Fibroblast of lung (primary cell): ENCODE measurements around the gene LCA5L. TPM values are rescaled to one million over a fixed set of nuclear protein-coding genes. Genes with fewer than 3 reads are reported as not detected.
A peak's percentile ranks its signal among the peaks of the same experiment; 100 is the strongest.

ENCODE experiments used
- DNase-seq, 2 donors: peaks; one replicate each; pipeline versions ENCODE4 v3.0.0 to v3.0.0-alpha.2; 2010; ENCODE audit warnings: low read depth in 2 of 2
- H2AFZ ChIP-seq: 2 replicates; pipeline ENCODE4 v1.5.1; 2012; ENCODE audit warnings: low read length, control low read depth, inconsistent platforms
- H3K27ac ChIP-seq: 2 replicates; pipeline ENCODE4 v1.5.1; 2011; ENCODE audit warnings: low read length, control low read depth; ENCODE audit not compliant: insufficient read depth
- H3K27me3 ChIP-seq: 2 replicates; pipeline ENCODE4 v1.5.1; 2011; ENCODE audit warnings: mild to moderate bottlenecking, low read length; ENCODE audit not compliant: control insufficient read depth, insufficient read depth
- H3K36me3 ChIP-seq: 2 replicates; pipeline ENCODE4 v1.5.1; 2011; ENCODE audit warnings: low read length; ENCODE audit not compliant: control insufficient read depth, insufficient read depth
- H3K4me1 ChIP-seq: 2 replicates; pipeline ENCODE4 v1.5.1; 2011; ENCODE audit warnings: low read length; ENCODE audit not compliant: control insufficient read depth, insufficient read depth; ENCODE audit errors: extremely low read depth
- H3K4me2 ChIP-seq: 2 replicates; pipeline ENCODE4 v1.5.1; 2011; ENCODE audit warnings: low read length, control low read depth; ENCODE audit not compliant: insufficient read depth; ENCODE audit errors: extremely low read depth
- H3K4me3 ChIP-seq, 4 experiments: fragments of 200-600 bp in 1 of 4; sonication (generic) in 1 of 4; replicated peaks in 1 of 4; 2 replicates each; pipeline ENCODE4 v1.5.1; 2011 to 2016; ENCODE audit warnings: low read length in 4 of 4, low read depth in 3 of 4, mild to moderate bottlenecking in 3 of 4, control low read depth in 2 of 4, inconsistent platforms in 1 of 4, mixed read lengths in 1 of 4; ENCODE audit not compliant: insufficient read depth in 1 of 4; ENCODE audit errors: control extremely low read depth in 1 of 4
- H3K79me2 ChIP-seq: 2 replicates; pipeline ENCODE4 v1.5.1; 2012; ENCODE audit warnings: mild to moderate bottlenecking, low read length, inconsistent platforms; ENCODE audit not compliant: control insufficient read depth, insufficient read depth
- H3K9ac ChIP-seq: 2 replicates; pipeline ENCODE4 v1.5.1; 2011; ENCODE audit warnings: mild to moderate bottlenecking, low read length, control low read depth; ENCODE audit not compliant: insufficient read depth
- H3K9me3 ChIP-seq: 2 replicates; pipeline ENCODE4 v1.5.1; 2012; ENCODE audit warnings: low read depth, low read length; ENCODE audit not compliant: control insufficient read depth, insufficient read depth
- H4K20me1 ChIP-seq: 2 replicates; pipeline ENCODE4 v1.5.1; 2011; ENCODE audit warnings: low read length; ENCODE audit not compliant: control insufficient read depth, insufficient read depth; ENCODE audit errors: extremely low read depth
- CTCF ChIP-seq, 2 donors: IDR thresholded peaks in 1 of 2; conservative IDR thresholded peaks in 1 of 2; 1 replicate in 1 of 2; 2 replicates in 1 of 2; pipeline ENCODE4 v1.5.1; 2011 to 2012; ENCODE audit warnings: low read length in 2 of 2, control low read depth in 1 of 2, inconsistent platforms in 1 of 2, low read depth in 1 of 2, mild to moderate bottlenecking in 1 of 2
- EZH2 ChIP-seq: IDR thresholded peaks from 2 replicates; pipeline ENCODE4 v1.5.1; 2012; ENCODE audit warnings: low read length, control low read depth, mild to moderate bottlenecking; ENCODE audit errors: missing control alignments
- polyA plus RNA-seq, 2 donors: library from polyadenylated mRNA; depleted of rRNA in 1 of 2; stranded (reverse) in 1 of 2; unstranded in 1 of 2; fragments of >200 nt; gene quantifications; 2 replicates each; pipeline ENCODE4 v1.2.1, GENCODE V29; 2011 to 2012; ENCODE audit warnings: missing spikeins in 1 of 2
- total RNA-seq: library from RNA; depleted of rRNA; stranded (reverse); fragments of >200 nt; gene quantifications from 2 replicates; pipeline ENCODE4 v1.2.1, GENCODE V29; 2014

LCA5L gene
- total and polyA plus RNA-seq, 2 donors (not counting 1 experiment from before 2014, with no cell fraction given) = 0.66 to 1.0 TPM

GRCh38 chr21:39453571-39454179, 8.1 kb upstream of the LCA5L start:
- Histone ChIP-seq H3K9ac (no peak overlapping the region), H3K4me2 (no peak overlapping the region), H3K27ac (no peak overlapping the region), H3K9me3 (no peaks in the 10 kb centered on the region), H3K27me3 (peaks cover 4% of the 10 kb centered on the region), H3K4me1 (no peaks in the 10 kb centered on the region), H3K79me2 (no peaks in the 10 kb centered on the region), H4K20me1 (no peaks in the 10 kb centered on the region), H3K36me3 (no peaks in the 10 kb centered on the region), H2AFZ (no peak overlapping the region), H3K4me3 (no peak overlapping the region)
- TF ChIP-seq EZH2 (no peak), CTCF (conservative IDR thresholded peaks at IDR 0.05 in 1 of 2, IDR thresholded peaks at IDR 0.05 in 1 of 2; ENCODE audit: low read depth in 1 of 2, low read length in 2 of 2) (no peak)
- DNase-seq = no peak

GRCh38 chr21:39452970-39453342, 7.4 kb upstream of the LCA5L start:
- H3K36me3 ChIP-seq = no peaks in the 10 kb centered on the region
- H3K27ac ChIP-seq = no peak overlapping the region
- peaks cover 4% of the 10 kb centered on the region for H3K27me3 ChIP-seq
- H3K4me2 ChIP-seq = no peak overlapping the region
- no peak overlapping the region for H3K4me3 ChIP-seq
- no peaks in the 10 kb centered on the region for H3K79me2 ChIP-seq
- H2AFZ ChIP-seq = no peak overlapping the region
- DNase-seq = no peak
- no peaks in the 10 kb centered on the region for H3K9me3 ChIP-seq
- TF ChIP-seq EZH2 (no peak), CTCF (conservative IDR thresholded peaks at IDR 0.05 in 1 of 2, IDR thresholded peaks at IDR 0.05 in 1 of 2; ENCODE audit: low read depth in 1 of 2, low read length in 2 of 2) (no peak)
- H3K9ac ChIP-seq = no peak overlapping the region
- H3K4me1 ChIP-seq = no peaks in the 10 kb centered on the region
- no peaks in the 10 kb centered on the region for H4K20me1 ChIP-seq

DNA sequence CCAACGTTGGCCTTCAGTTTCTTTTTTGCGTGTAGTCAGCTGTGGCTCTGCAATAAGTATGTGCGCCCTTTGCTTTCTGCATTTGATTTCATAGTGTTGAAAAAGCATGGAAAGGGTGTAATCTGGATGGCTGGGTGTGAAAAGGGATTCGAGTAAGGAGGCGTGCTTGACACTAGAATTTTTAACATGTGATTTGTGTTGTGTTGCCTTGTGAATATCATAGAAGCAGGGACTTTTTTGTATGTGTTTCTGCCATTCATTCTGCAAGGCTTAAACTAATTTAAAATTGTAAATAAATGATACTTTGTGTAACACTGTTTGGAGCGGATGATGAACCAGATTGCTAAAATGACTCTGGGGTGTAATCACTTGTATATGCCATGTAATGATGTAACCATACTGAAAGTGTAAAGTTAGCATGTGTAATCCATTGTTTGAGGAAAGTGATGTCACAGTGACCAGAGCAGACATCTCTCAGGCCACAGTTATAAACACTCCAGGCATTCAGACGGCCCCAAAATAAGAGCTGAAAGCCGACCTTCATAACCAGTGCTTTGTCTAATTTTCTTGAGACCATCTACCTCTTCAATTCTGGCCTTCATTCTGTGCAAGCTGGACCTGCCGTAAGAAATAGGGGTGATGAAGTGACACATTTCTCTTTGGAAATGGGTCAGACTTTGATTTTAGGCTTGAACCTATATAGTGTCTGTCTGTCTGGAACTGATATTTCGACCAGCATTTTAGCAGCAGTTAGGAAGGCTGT, 6.8 kb upstream of the LCA5L start:
- DNase-seq = peak; percentile 60 to 81
- no peak overlapping the region for H3K27ac ChIP-seq
- no peaks in the 10 kb centered on the region for H3K36me3 ChIP-seq
- H3K27me3 ChIP-seq = peaks cover 4% of the 10 kb centered on the region
- no peak overlapping the region for H3K9ac ChIP-seq
- H3K4me2 ChIP-seq = no peak overlapping the region
- H4K20me1 ChIP-seq = no peaks in the 10 kb centered on the region
- no peak for TF ChIP-seq CTCF (conservative IDR thresholded peaks at IDR 0.05 in 1 of 2, IDR thresholded peaks at IDR 0.05 in 1 of 2; ENCODE audit: low read depth in 1 of 2, low read length in 2 of 2)
- TF ChIP-seq EZH2 = no peak
- no peaks in the 10 kb centered on the region for H3K9me3 ChIP-seq
- no peaks in the 10 kb centered on the region for H3K4me1 ChIP-seq
- no peaks in the 10 kb centered on the region for H3K79me2 ChIP-seq
- H3K4me3 ChIP-seq = peak overlapping the region in 1 of 4 experiments; percentile 32
- H2AFZ ChIP-seq = no peak overlapping the region
